Glutamatergic neuron (in vitro differentiated cells): ENCODE measurements around the gene NTPCR. TPM values are rescaled to one million over a fixed set of nuclear protein-coding genes. Genes with fewer than 3 reads are reported as not detected.
A peak's percentile ranks its signal among the peaks of the same experiment; 100 is the strongest.

Source experiments
- DNase-seq: peaks from one replicate; pipeline ENCODE4 v3.0.0; 2022
- H3K27ac Mint-ChIP-seq: one replicate; pipeline ENCODE4 v1.8.0; 2020; ENCODE audit warnings: mild to moderate bottlenecking, mixed read lengths, inconsistent platforms; ENCODE audit not compliant: unreplicated experiment
- H3K27me3 Mint-ChIP-seq: one replicate; pipeline ENCODE4 v1.8.0; 2020; ENCODE audit warnings: mild to moderate bottlenecking, moderate library complexity, mixed read lengths, inconsistent platforms; ENCODE audit not compliant: unreplicated experiment
- H3K36me3 Mint-ChIP-seq: one replicate; pipeline ENCODE4 v1.8.0; 2020; ENCODE audit warnings: mild to moderate bottlenecking, mixed read lengths, inconsistent platforms; ENCODE audit not compliant: unreplicated experiment
- H3K4me1 Mint-ChIP-seq: one replicate; pipeline ENCODE4 v1.8.0; 2020; ENCODE audit warnings: mild to moderate bottlenecking, low read depth, mixed read lengths, inconsistent platforms; ENCODE audit not compliant: unreplicated experiment
- H3K4me3 Mint-ChIP-seq: one replicate; pipeline ENCODE4 v1.8.0; 2020; ENCODE audit warnings: mild to moderate bottlenecking, mixed read lengths, inconsistent platforms; ENCODE audit not compliant: unreplicated experiment
- H3K9me3 Mint-ChIP-seq: one replicate; pipeline ENCODE4 v1.8.0; 2020; ENCODE audit warnings: mild to moderate bottlenecking, moderate library complexity, mixed read lengths, inconsistent platforms; ENCODE audit not compliant: unreplicated experiment
- CTCF ChIP-seq: fragments of 200-600 bp; sonication (generic); IDR thresholded peaks from one replicate; pipeline ENCODE4 v1.5.0; 2021; ENCODE audit not compliant: partially characterized antibody, unreplicated experiment
- long read RNA-seq: library from polyadenylated mRNA; unstranded; transcript quantifications from one replicate; pipeline ENCODE4 v2.0.0, GENCODE V29; 2020; ENCODE audit not compliant: unreplicated experiment
- total RNA-seq: library from RNA; stranded (reverse); fragmentation: NEBNext Ultra II Directional; extraction: Animal tissue kit (Norgen Biotek cat#: 25700); gene quantifications from one replicate; pipeline ENCODE4 v1.2.1, GENCODE V29; 2021; ENCODE audit not compliant: unreplicated experiment

The NTPCR gene
- 40.7 TPM for total RNA-seq
- long read RNA-seq, full-length matches to known transcripts, result 24 of 26 reads
- long read RNA-seq, partial matches to known transcripts, result 2 of 26 reads
- long read RNA-seq, other reads (novel, unspliced or antisense), result 0 of 26 reads

DNA sequence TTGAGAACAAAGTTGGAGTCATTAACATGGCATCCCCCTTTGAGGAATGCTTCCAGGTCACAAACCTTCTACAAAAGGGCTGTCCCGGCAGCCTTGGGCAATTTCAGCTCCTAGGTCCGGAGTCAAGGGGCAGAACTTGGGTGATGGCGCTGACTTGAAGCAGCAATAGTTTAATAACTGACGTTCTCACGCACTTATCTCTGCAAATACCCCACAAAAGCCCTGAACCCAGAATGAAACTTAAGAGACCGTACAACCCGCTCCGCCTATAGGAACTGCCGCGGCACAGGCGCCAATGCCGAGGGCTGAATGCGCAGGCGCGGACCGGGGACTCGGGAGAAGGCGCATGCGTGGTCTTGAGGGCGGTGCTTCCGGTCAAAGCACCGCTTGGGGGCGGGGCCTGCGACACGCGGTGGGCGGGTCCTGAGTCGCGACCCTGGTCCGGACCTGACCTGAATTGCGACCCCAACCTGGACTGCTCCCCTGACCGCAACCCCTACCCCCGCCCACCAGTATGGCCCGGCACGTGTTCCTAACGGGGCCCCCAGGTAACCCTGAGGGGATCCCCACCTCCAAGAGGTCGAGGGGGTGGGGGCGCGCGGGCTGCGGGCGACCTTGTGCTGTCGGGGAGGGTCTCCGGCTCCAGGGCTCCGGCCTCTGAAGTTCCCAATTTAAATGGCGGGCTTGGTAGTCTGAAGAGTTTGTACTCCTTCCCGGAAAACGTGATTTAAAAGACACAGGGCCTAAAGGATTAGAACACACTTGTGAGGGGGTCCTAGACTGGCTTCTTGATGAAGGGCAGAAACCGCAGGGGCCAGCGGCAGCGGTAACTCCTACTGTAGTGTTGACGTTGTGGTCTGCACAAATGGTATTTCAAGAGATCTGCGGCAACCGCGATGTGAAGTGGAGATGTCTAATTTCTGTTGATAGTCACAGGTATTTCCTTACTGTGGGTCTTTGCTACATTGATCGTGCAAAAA is at the start of gene NTPCR:
Gene NTPCR (plus strand): TSS at position 415 of the 980 bp plus-strand sequence. CDS start 100 bp downstream, at position 515.
- Mint-ChIP-seq H3K4me3 (peak within 1 kb of the TSS; percentile 96), H3K36me3 (no peaks in the 10 kb centered on the region), H3K4me1 (peaks cover 17% of the 10 kb centered on the region), H3K27me3 (peaks cover 1% of the 10 kb centered on the region), H3K9me3 (peaks cover 3% of the 10 kb centered on the region), H3K27ac (peak within 1 kb of the TSS; percentile 60)
- peak; percentile 99 for DNase-seq
- TF ChIP-seq CTCF, result no peak

DNA sequence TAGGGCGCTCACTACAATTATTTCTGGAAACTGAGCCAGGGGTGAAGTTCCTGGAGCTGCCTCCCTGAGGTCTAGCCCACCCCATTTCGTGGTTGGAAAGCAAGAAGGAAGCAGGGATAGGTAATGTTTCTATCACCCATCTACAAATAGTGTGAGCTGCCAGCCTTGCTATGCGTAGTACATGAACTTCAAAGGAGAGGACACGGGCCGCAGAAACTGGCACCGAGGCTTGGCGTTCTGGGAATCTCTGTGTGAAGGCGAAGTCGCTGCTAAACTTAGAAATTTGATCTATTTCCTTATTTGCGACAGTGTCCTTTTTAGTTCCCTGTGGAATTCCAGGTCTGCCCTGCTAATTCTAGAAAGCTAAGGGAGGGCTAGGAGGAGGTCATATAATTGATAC is 49.6 kb upstream of the NTPCR start:
- Mint-ChIP-seq H3K36me3 (no peaks in the 10 kb centered on the region), H3K9me3 (peaks cover 2% of the 10 kb centered on the region), H3K4me1 (peaks cover 2% of the 10 kb centered on the region), H3K4me3 (no peak overlapping the region), H3K27ac (no peak overlapping the region), H3K27me3 (no peaks in the 10 kb centered on the region)
- no peak for TF ChIP-seq CTCF
- no peak for DNase-seq

DNA sequence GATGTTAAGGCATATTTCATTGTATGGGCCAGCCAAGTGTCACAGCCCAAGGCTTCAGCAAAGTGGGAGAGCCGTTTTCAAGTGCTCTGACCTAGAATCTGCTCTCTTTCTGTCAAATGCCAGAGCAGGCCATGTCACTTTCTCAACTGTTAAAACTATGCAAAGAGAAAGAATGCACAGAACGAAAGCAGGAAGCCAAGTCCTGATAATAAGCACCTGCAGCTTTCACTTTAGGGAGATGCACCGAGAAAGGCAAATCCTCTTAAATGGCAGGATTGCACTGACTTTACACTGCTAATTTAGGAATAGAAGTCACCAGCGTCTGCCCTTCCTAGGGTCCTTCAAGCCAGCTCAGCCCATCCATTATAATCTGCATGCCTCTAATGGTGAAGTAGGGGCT is 49.2 kb upstream of the NTPCR start:
- no peak overlapping the region for H3K27ac Mint-ChIP-seq
- no peaks in the 10 kb centered on the region for H3K36me3 Mint-ChIP-seq
- H3K9me3 Mint-ChIP-seq, result peaks cover 2% of the 10 kb centered on the region
- TF ChIP-seq CTCF, result no peak
- DNase-seq, result no peak
- peaks cover 2% of the 10 kb centered on the region for H3K4me1 Mint-ChIP-seq
- H3K4me3 Mint-ChIP-seq, result no peak overlapping the region
- H3K27me3 Mint-ChIP-seq, result no peaks in the 10 kb centered on the region

DNA sequence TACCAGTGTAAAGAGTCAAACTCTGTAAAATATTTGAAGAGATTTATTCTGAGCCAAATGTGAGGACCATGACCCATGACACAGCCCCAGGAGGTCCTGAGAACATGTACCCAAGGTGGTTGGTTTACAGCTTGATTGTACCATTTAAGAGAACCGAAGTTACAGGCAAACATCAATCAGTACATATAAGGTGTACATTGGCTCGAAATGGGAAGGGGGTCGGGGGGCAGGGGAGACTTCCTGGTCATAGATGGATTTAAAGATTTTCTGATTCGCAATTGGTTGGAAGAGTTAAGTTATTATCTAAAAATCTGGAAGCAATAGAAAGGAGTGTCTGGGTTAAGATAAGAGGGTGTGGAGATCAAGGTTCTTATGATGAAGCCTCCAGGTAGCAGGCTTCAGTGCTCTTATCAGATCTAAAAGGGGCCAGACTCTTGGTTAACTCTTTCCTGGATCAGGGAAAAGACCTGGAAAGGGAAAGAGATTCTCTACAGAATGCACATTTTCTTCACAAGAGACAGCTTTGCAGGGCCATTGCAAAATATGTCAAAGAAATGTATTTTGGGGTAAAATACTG is 47.5 kb upstream of the NTPCR start:
- Mint-ChIP-seq H3K4me3 (no peak overlapping the region), H3K27me3 (no peaks in the 10 kb centered on the region), H3K4me1 (peaks cover 2% of the 10 kb centered on the region), H3K36me3 (no peaks in the 10 kb centered on the region), H3K27ac (no peak overlapping the region), H3K9me3 (peaks cover 2% of the 10 kb centered on the region)
- DNase-seq, result no peak
- no peak for TF ChIP-seq CTCF
